Measurements from ENCODE around the gene SPEN. TPM values are rescaled to one million over a fixed set of nuclear protein-coding genes. Genes with fewer than 3 reads are reported as not detected.
"Not testable (repeated sequence)": the region's sequence is repeated elsewhere in the genome, so short reads cannot be mapped to it uniquely, and the experiment has no call there.

Gene SPEN
- total RNA-seq, 1 experiment from 2014 or later, result 22.3 TPM

GRCh38 chr1:15834406-15835204 is 12.9 kb upstream of the SPEN start:
- DNase-seq (ENCODE audit: low read depth), result peak; percentile 97

- DNase-seq (ENCODE audit: low read depth), result no peak
Observed at GRCh38 chr1:15835205-15835740, 12.2 kb upstream of the SPEN start.

GRCh38 chr1:15835741-15836510 is 11.6 kb upstream of the SPEN start:
- DNase-seq (ENCODE audit: low read depth), result peak; percentile 100

GRCh38 chr1:15836511-15836771 is 11.1 kb upstream of the SPEN start:
- DNase-seq (ENCODE audit: low read depth), result not testable (repeated sequence)

- DNase-seq (ENCODE audit: low read depth), result no peak
Observed at GRCh38 chr1:15836772-15837669, 10.5 kb upstream of the SPEN start.

GRCh38 chr1:15837931-15838330 is 9.6 kb upstream of the SPEN start:
- no peak for DNase-seq (ENCODE audit: low read depth)

- DNase-seq (ENCODE audit: low read depth), result no peak
Observed at GRCh38 chr1:15838721-15839120, 8.8 kb upstream of the SPEN start.

GRCh38 chr1:15843826-15844572 is 3.5 kb upstream of the SPEN start:
- DNase-seq (ENCODE audit: low read depth), result no peak

- DNase-seq (ENCODE audit: low read depth), result not testable (repeated sequence)
Observed at GRCh38 chr1:15846056-15846455, 1.5 kb upstream of the SPEN start.

GRCh38 chr1:15847893-15848142 is 311 bp downstream of the SPEN start:
- DNase-seq (ENCODE audit: low read depth), result no peak

- peak; percentile 60 for DNase-seq (ENCODE audit: low read depth)
Observed at GRCh38 chr1:15848143-15848928, 829 bp downstream of the SPEN start.

GRCh38 chr1:15848929-15849774 is 1.6 kb downstream of the SPEN start:
- peak; percentile 89 for DNase-seq (ENCODE audit: low read depth)

GRCh38 chr1:15849775-15850324 is 2.3 kb downstream of the SPEN start:
- peak; percentile 80 for DNase-seq (ENCODE audit: low read depth)

GRCh38 chr1:15850471-15851001 is 3.0 kb downstream of the SPEN start:
- DNase-seq (ENCODE audit: low read depth), result no peak

- DNase-seq (ENCODE audit: low read depth), result no peak
Observed at GRCh38 chr1:15851210-15852035, 3.9 kb downstream of the SPEN start.

- no peak for DNase-seq (ENCODE audit: low read depth)
Observed at GRCh38 chr1:15852036-15852827, 4.7 kb downstream of the SPEN start.

GRCh38 chr1:15852828-15853302 is 5.4 kb downstream of the SPEN start:
- no peak for DNase-seq (ENCODE audit: low read depth)

Measured in Daoy (cell line).